ENCODE results near the gene PROSER3.

PROSER3 gene

DNA sequence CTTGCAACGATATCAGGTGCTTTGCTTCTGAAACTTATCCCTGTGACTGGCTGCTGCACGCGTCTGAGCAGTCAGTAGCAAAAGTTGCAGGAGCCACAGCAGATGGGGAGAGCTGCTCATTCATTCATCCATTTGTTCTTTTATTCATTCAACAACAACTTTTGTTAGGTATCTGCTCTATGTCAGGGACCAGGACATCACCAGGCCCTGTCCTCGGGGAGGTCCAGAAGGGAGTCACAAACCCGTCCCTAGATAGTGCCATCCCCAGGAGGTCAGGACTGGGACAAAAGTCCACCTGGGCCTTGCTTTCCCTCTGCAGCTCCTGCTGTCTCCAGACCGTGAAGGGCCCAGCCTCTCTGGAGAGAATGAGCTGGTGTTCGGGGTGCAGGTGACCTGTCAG, 20.0 kb downstream of the PROSER3 start:
- DNase-seq (ENCODE audit: low read depth), result no peak

DNA sequence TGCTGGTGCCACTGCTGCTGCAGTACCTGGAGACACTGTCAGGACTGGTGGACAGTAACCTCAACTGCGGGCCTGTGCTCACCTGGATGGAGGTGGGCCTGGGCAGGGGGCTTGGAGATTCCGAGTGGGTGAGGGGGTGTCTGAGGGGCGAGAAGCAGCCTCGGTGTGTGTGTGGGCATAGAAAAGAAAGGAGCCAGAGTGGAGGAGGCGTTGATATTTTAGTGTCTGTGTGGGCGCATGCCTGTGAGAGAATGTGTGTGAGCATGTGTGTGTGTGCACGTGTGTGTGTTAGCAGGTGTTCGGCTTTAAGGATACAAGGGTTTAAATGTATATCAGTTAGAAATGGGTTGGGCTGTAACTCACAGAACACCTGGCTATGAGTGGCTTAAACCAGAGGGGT, 21.1 kb downstream of the PROSER3 start:
- no peak for DNase-seq (ENCODE audit: low read depth)

DNA sequence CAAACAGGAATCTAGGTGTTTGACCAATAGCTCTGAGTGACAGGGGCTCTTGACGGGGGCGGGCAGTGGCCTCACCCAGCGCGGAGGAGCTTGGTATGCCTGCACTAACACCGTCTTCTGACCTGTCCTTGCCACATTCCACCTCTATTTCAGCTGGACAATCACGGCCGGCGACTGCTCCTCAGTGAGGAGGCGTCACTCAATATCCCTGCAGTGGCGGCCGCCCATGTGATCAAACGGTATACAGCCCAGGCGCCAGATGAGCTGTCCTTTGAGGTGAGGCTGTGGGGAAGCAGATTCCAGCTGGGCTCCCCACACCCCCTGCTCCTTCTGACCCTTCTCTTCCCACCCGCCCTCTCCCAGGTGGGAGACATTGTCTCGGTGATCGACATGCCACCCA, 22.1 kb downstream of the PROSER3 start:
- DNase-seq (ENCODE audit: low read depth), result no peak

DNA sequence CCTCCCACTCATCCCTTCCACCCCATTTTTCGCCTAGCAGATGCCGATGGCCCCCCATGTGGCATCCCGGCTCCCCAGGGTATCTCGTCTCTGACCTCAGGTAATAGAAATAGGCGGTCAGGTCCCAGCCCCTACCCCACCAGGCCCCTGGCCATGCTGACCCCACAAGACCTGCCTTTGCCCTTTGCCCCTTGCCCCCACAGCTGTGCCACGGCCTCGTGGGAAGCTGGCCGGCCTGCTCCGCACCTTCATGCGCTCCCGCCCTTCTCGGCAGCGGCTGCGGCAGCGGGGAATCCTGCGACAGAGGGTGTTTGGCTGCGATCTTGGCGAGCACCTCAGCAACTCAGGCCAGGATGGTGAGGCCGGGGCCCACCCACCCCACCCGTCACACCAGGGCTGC, 22.7 kb downstream of the PROSER3 start:
- DNase-seq (ENCODE audit: low read depth), result no peak

DNA sequence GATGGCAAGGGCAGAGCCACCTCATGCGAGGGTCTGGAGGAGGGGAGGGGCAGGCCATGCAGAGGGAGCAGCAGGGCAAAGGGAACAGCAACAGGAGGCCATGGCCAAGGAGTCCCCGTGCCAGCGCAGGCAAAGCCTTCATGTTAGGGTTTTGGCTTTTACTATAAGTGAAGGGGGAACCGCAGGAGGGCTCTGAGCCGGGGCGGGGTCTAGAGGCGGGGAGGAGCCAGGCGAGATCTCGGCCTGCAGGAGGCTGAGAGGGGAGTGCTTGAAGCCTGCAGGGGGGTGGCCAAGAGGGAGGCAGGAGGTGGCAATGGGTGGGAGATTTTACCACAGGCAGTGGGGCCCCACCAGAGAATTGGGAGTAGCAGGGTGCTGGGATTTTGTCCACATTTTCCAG, 23.7 kb downstream of the PROSER3 start:
- no peak for DNase-seq (ENCODE audit: low read depth)

GRCh38 chr19:35782589-35782988, 24.6 kb downstream of the PROSER3 start:
- DNase-seq (ENCODE audit: low read depth), result no peak

DNA sequence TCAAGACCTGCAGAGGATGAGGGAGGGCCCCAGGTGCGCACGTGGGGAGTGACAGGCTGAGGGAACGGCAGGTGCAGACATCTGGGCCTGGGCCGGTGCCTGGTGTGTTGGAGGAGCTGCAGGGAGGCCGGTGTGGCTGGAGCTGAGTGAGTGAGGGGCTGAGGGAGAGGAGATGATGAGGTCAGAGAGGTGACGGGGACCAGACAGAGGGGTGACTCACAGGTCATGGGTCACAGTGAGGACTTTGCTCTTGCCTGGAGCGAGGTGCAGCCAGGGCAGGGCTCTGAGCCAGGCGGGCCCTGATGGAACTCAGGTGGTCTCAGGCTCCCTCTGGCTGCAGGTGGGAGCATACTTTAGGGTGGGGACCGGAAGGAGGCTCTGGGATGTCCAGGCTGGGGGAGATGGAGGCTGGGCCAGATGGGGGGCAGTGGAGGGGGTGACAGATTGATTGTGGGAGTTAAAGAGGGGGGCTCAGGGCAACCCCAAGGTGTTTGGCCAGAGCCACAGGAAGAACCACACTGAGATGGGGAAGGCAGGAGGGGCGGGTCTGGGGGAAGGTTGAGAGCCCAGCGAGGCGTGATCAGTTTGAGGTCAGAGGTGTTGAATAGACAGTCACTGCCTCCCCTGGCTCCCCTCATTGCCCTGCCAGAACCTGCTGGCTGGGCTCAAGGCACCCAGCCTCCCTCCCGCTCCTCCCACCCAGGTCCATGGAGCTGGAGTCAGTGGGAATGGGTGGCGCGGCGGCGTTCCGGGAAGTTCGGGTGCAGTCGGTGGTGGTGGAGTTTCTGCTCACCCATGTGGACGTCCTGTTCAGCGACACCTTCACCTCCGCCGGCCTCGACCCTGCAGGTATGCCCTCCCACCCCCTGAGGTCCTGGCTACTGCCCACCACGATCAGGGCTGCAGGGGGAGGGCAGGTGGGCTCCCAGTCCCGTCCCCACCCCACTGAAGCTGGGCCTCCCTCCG, 25.8 kb downstream of the PROSER3 start:
- DNase-seq (ENCODE audit: low read depth), result no peak

- DNase-seq (ENCODE audit: low read depth), result no peak
These were observed 26.7 kb downstream of the PROSER3 start for GRCh38 chr19:35784503-35785338.

DNA sequence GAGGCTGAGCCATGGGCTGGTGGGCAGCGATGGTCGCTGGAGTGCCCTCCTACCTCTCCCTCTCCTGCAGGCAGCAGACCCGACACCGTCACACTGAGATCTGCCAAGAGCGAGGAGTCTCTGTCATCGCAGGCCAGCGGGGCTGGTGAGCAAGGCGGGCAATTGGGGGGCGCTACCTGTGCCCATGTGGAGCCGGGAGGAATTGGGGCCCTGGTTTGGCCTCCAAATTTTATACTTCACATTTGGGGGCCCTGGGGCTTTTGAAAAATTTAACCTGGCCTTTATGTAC, 27.3 kb downstream of the PROSER3 start:
- DNase-seq (ENCODE audit: low read depth), result no peak

GRCh38 chr19:35786299-35787160, 28.6 kb downstream of the PROSER3 start:
- no peak for DNase-seq (ENCODE audit: low read depth)

DNA sequence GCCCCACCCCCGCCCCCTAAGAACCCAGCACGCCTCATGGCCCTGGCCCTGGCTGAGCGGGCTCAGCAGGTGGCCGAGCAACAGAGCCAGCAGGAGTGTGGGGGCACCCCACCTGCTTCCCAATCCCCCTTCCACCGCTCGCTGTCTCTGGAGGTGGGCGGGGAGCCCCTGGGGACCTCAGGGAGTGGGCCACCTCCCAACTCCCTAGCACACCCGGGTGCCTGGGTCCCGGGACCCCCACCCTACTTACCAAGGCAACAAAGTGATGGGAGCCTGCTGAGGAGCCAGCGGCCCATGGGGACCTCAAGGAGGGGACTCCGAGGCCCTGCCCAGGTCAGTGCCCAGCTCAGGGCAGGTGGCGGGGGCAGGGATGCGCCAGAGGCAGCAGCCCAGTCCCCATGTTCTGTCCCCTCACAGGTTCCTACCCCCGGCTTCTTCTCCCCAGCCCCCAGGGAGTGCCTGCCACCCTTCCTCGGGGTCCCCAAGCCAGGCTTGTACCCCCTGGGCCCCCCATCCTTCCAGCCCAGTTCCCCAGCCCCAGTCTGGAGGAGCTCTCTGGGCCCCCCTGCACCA, 29.3 kb downstream of the PROSER3 start:
- no peak for DNase-seq (ENCODE audit: low read depth)

- DNase-seq (ENCODE audit: low read depth), result no peak
These were observed 30.4 kb downstream of the PROSER3 start for GRCh38 chr19:35788205-35788960.

DNA sequence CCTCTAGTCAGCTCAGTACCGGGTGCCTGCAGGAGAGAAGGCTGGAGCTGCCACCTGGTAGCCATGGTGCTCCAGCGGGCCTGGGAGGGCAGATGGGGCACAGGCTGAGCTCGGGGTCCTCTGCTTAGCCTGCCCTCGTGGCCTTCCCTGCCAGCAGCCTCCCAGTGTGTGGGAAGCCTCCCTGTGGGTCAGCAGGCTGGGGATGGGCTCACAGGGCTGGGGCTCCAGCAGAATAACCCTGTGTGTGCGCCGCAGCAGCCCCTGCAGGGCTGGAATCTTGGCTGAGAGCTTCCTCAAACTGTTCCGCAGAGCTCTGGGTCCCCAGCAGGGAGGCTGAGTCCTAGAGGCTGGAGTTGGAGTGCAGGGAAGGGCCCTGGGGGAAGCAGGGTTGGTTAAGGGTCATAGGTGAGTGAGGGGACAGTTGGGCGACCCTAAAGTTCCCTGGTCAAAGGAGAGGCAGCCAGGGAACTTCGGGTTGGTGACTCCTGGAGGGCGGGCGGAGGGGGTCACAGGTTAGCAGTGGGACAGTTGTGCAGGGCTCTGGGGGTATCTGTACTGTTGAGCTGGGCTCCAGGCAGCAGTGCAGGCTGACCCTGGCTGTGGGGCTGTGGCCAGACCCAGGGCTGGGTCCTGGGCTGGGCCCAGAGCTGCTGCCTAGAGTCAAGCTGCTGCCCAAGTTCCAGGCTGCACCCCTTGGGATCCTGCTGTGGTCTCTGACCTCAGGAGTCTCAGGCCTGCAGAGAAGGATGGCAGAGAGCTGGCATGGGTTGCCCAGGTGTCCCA, 31.4 kb downstream of the PROSER3 start:
- no peak for DNase-seq (ENCODE audit: low read depth)

GRCh38 chr19:35789978-35790944, 32.3 kb downstream of the PROSER3 start:
- no peak for DNase-seq (ENCODE audit: low read depth)

DNA sequence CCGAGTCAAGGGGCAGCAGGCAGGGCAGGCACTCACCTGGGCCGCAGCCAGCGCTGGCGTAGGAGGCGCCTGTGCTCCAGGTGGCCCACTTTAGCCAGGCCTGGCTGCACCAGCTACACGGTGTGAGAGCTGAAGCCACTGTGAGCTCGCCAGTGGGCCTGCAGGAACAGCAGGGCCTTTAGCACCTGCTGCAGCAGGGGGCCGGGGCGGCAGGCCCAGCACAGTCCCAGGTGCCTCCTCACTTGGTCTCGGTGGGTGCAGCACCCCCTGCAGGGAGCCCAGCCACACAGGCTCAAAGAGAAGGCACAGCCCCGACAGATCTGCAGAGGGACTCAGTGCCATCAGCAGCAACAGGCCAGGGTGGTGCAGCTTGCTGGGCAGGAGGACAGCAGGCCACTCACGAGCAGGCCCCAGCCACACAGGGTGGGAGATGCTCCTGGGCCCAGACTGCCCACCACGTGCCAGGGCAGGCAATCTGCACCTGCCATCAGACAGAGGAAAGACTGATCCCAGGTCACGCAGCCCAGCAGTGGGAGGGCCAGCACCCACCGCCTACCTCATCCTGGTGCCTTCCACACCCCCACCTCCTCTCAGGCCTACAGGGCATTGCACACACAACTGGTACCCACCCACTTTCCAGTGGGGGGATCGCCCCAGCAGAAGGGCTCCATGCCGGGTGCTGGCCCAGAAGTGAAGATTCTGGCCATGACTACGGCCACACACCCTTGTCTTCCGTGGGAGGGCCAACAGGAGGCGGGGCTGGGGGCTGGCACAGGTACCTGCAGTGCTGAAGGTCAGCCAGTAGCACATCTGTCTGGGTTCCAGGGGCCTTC, 33.2 kb downstream of the PROSER3 start:
- no peak for DNase-seq (ENCODE audit: low read depth)

DNA sequence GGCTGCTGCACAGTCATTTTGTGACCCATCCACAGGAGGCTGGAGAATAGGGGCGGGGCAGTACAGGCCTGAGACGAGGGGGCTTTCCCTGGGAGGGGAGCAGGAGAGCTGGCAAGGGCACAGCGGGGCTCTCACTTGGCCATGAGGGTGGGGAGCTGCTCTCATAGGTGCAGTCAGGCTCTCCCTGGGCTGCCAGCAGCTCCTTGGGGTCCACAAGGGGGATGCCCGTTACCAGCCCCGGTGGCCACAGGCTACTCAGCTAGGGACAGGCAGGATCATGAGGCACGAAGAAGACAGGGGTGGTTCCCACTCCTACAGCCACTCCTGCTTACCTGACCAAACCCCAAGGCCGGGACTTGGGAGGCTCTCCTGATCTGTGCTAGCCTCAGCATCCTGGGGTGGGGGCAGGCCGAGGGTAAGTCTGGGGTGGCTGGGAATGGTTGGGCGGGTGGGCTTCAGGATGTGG, 33.9 kb downstream of the PROSER3 start:
- no peak for DNase-seq (ENCODE audit: low read depth)

GRCh38 chr19:35792312-35792711, 34.3 kb downstream of the PROSER3 start:
- no peak for DNase-seq (ENCODE audit: low read depth)

GRCh38 chr19:35792888-35793287, 34.9 kb downstream of the PROSER3 start:
- no peak for DNase-seq (ENCODE audit: low read depth)
